Aorta (tissue), 5 donors: ENCODE data around the gene HIVEP2. TPM values are rescaled to one million over a fixed set of nuclear protein-coding genes. Genes with fewer than 3 reads are reported as not detected.

ENCODE experiments used
- ATAC-seq: fragments of 200-7000 bp; cut with Tn5 transposase; one replicate; pipeline ENCODE4 v1.9.1; 2022; ENCODE audit warnings: moderate library complexity; ENCODE audit not compliant: low FRiP score
- DNase-seq, 2 donors: peaks; one replicate each; pipeline ENCODE4 v3.0.0-alpha.2; 2020
- H3K27ac ChIP-seq, 2 donors: one replicate each; pipeline ENCODE4 v1.5.1; 2013; ENCODE audit warnings: low read length in 2 of 2, mild to moderate bottlenecking in 2 of 2, moderate library complexity in 2 of 2, control low read depth in 1 of 2, inconsistent platforms in 1 of 2, low read depth in 1 of 2
- H3K27me3 ChIP-seq, 2 donors: one replicate each; pipeline ENCODE4 v1.6.1; 2013; ENCODE audit warnings: control low read depth in 1 of 2, low read length in 1 of 2, mild to moderate bottlenecking in 1 of 2, moderate library complexity in 1 of 2; ENCODE audit not compliant: insufficient read depth in 2 of 2, control insufficient read depth in 1 of 2
- H3K36me3 ChIP-seq, 2 donors: one replicate each; pipeline ENCODE4 v1.6.1; 2013; ENCODE audit warnings: control low read depth in 1 of 2, low read length in 1 of 2, mild to moderate bottlenecking in 1 of 2; ENCODE audit not compliant: insufficient read depth in 2 of 2, control insufficient read depth in 1 of 2
- H3K4me1 ChIP-seq, 2 donors: one replicate each; pipeline ENCODE4 v1.6.1; 2013; ENCODE audit warnings: low read length in 2 of 2, control low read depth in 1 of 2, mild to moderate bottlenecking in 1 of 2, moderate library complexity in 1 of 2; ENCODE audit not compliant: insufficient read depth in 2 of 2, control insufficient read depth in 1 of 2
- H3K4me3 ChIP-seq, 2 donors: one replicate each; pipeline ENCODE4 v1.5.1; 2013; ENCODE audit warnings: low read length in 2 of 2, control low read depth in 1 of 2, mild to moderate bottlenecking in 1 of 2
- H3K9me3 ChIP-seq: one replicate; pipeline ENCODE4 v1.6.1; 2013; ENCODE audit warnings: mild to moderate bottlenecking, low read length; ENCODE audit not compliant: control insufficient read depth
- WGBS, 2 donors: extraction: QIAGEN DNeasy Blood & Tissue Kit; methylation state at CpG; one replicate each; pipeline ENCODE4 v1.1.7; 2013; 5-methylcytosine and 5-hydroxymethylcytosine counted together
- intact Hi-C, 2 donors: fragments of 100-400 bp; cut with DNase I; formaldehyde crosslinking; loops; one replicate each; pipeline versions ENCODE4 v1.14.2 to v1.15.0; 2022
- polyA plus RNA-seq, 2 donors: library from polyadenylated mRNA; stranded (reverse); fragments of 200-250 nt; gene quantifications; one replicate each; pipeline ENCODE4 v1.2.3, GENCODE V29; 2013
- total RNA-seq, 2 donors: library from RNA; stranded (reverse); fragmentation: NEBNext Ultra II Directional; extraction: Animal tissue kit (Norgen Biotek cat#: 25700); gene quantifications; one replicate each; pipeline ENCODE4 v1.2.1, GENCODE V29; 2021
- donor health status: healthy with polysubstance abuse.
- donor health status: Bipolar disorder and iron deficiency.
- donor health status: DM: no; HTN: no; CAD: no.
- donor health status: DM: no; HTN: no; CAD: no.
- donor health status: DM: yes; HTN: yes; CAD: no.

The HIVEP2 gene
- total and polyA plus RNA-seq, 4 donors = 5.3 to 36.8 (median 20.4) TPM

DNA sequence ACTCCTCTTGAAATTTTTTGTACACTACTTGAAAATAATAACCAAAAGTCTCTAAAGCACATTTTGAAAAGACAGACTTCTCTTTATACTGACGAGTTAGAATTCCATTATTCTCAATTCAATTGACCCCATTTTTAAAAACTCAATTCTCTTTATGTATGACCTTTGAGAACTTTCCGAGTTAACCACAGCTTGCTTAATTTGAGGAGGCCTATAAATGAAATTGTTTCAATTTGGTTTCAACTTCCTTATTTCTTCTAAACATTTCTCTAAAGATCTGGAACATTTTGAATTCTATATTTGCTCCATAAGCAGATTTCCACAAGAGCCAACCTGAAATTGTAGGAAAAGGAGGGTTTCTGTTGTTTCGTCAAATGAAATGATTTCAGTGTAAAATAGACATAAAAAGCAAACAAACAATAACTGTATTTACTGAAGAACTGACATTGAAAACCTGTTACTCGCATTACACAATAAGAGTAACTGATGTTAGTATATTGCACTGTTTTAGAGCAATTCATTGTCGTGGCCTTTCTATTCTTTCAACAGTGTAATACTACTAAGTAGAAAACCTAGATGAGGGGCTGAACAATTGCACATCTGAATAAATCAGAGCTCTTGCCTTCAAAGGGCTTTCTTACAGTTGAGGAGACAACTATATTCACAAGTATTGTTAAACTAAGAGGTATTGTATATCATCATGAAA lies 223.6 kb downstream of the HIVEP2 start:
- 93 to 95% methylated on average over 5 of the region's 5 CpGs for WGBS, 2 donors
- no peak overlapping the region for H3K27ac ChIP-seq
- DNase-seq = no peak
- H3K27me3 ChIP-seq = no peaks in the 10 kb centered on the region
- H3K9me3 ChIP-seq = peaks cover 5% of the 10 kb centered on the region
- no peak overlapping the region for H3K4me3 ChIP-seq
- no peaks in the 10 kb centered on the region for H3K36me3 ChIP-seq
- no peak for ATAC-seq
- intact Hi-C loops = no loop called here
- no peaks in the 10 kb centered on the region for H3K4me1 ChIP-seq

DNA sequence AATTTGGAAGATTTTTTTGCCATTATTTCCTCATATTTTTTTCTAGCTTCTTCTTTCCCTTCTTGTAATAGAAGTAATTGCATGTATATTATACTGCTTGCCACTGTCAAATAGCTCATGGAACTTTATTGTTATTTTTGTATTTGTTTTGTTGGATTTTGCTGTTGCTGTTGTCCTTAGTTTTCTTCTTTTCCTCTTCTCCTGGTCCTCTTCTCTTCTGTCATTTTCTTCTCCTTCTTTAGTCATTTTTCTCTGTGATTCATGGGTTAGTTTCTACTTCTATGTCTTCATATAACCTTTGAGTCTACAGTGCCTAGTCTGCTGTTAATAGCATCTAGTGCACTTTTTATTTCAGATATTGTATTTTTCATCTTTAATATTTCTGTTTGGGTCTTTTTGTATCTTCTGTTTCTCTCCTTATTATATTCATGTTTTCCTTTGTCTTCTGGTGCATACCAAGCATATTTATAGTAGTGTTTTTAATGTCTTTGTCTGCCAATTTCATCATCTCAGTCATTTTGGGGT lies 226.2 kb downstream of the HIVEP2 start:
- Histone ChIP-seq H3K4me3 (no peak overlapping the region), H3K27ac (no peak overlapping the region), H3K9me3 (peaks cover 5% of the 10 kb centered on the region), H3K4me1 (no peaks in the 10 kb centered on the region), H3K36me3 (no peaks in the 10 kb centered on the region), H3K27me3 (no peaks in the 10 kb centered on the region)
- DNase-seq (no peak), ATAC-seq (no peak)
- intact Hi-C loops = no loop called here

DNA sequence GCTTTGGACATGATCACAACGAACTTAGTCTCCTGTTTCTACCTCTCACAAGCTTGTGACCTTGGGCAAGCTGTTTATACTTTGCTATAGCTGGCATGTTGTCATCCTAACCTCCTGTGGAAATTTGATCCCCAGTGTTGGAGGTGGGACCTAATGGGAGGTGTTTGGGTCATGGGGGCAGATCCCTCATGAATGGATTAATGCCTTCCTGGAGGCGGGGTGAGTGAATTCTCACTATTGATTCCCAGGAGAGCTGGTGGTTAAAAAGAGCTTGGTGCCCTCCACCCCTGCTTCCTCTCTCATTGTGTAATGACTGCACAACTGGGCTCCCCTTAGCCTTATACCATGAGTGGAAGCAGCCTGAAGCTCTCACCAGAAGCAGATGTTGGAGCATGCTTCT lies 228.9 kb downstream of the HIVEP2 start:
- Histone ChIP-seq H3K36me3 (no peaks in the 10 kb centered on the region), H3K27me3 (no peaks in the 10 kb centered on the region), H3K4me3 (no peak overlapping the region), H3K9me3 (peaks cover 5% of the 10 kb centered on the region), H3K4me1 (no peaks in the 10 kb centered on the region), H3K27ac (no peak overlapping the region)
- WGBS, 2 donors = 41 to 50% methylated on average over 2 of the region's 2 CpGs
- no peak for DNase-seq
- no peak for ATAC-seq
- intact Hi-C loops = no loop called here

DNA sequence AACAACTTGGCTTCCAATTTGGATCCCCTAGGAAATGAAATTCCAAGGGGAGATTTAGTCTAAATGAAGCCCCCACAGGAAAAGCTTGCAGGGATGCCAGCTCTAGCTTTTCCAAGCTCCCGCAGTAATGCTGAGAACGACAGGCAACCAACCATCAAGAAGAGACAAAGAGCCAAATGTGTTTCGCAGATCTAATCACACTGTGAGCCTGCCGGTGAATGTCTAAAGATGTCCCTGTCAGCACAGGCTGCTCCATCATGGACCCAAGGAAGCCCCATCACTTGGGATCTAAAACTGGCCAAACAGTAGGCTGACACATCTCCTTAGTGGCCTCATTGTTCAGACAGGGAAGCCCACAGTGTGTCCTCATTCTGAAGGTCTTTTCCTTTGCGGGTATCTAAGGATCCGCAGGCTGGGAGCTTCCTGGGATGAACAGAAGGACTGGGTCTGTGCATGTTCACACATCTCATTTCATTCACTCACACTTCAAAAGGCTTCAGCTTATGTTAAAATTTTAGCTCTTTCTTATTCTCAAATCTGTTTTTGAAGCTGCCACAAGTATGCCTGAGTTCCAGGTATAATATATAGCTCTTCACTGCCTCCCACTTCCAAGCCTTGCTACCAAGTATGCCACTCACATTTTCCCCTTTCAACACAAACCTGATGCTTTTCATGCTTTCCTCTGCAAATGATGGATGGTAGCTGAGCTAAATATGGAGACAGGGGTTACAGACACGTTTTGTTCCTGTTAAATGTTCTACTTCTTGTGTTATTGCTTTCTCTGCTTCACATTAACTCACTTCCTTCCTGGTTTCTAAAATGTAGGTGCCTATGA lies 229.8 kb downstream of the HIVEP2 start:
- no peak for DNase-seq
- Histone ChIP-seq H3K27me3 (no peaks in the 10 kb centered on the region), H3K4me3 (no peak overlapping the region), H3K9me3 (peaks cover 5% of the 10 kb centered on the region), H3K27ac (no peak overlapping the region), H3K4me1 (no peaks in the 10 kb centered on the region), H3K36me3 (no peaks in the 10 kb centered on the region)
- 50 to 62% methylated on average over 7 of the region's 7 CpGs for WGBS, 2 donors
- no peak for ATAC-seq
- intact Hi-C loops = no loop called here

DNA sequence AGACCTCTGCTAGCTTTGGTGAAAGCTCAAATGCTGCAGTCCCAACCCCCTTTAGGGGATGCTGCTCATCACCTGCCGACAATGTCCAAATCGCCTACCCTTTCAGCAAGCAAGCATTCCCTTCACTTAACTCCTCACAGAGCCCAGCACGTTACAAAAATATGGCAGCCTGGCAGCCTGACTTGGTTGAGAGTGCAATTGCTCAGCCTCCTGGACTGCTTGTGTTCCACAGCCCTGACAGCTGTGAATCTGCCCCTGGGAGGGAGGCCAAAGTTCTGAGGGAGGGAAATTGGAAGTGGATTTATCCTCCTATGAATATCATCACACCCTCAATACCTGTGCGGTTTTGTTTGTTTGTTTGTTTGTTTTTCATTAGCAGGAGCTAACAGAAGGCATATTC lies 231.0 kb downstream of the HIVEP2 start:
- ATAC-seq (no peak), DNase-seq (no peak)
- H3K27ac ChIP-seq = no peak overlapping the region
- H3K9me3 ChIP-seq = peaks cover 2% of the 10 kb centered on the region
- H3K4me3 ChIP-seq = no peak overlapping the region
- WGBS, 2 donors = 88% methylated on average over 4 of the region's 4 CpGs
- intact Hi-C loops = no loop called here
- no peaks in the 10 kb centered on the region for H3K4me1 ChIP-seq
- no peaks in the 10 kb centered on the region for H3K27me3 ChIP-seq
- H3K36me3 ChIP-seq = no peaks in the 10 kb centered on the region

DNA sequence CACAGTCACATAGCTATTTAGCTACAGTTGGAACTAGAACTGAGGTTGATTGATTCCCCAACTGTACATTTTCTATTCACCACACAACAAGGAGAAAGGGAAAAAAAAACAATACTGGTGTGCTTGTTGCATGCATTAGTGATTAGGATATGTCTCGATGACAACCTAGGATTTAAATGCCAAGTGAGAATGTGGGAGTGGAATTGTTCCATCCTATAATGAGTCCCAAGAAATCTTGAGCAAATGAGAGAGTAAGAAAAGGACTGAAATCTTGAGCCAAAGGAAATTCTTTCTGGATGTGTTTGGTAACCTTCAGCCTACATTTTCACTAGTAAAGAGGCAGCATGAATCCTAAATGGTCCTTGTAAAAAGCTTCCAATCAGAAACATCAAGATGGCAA lies 232.7 kb downstream of the HIVEP2 start:
- Histone ChIP-seq H3K27ac (no peak overlapping the region), H3K4me1 (no peaks in the 10 kb centered on the region), H3K4me3 (no peak overlapping the region), H3K27me3 (no peaks in the 10 kb centered on the region), H3K9me3 (no peaks in the 10 kb centered on the region), H3K36me3 (no peaks in the 10 kb centered on the region)
- intact Hi-C loops = no loop called here
- DNase-seq (no peak), ATAC-seq (no peak)
- WGBS, 2 donors = 65 to 83% methylated on average over 1 of the region's 1 CpG

DNA sequence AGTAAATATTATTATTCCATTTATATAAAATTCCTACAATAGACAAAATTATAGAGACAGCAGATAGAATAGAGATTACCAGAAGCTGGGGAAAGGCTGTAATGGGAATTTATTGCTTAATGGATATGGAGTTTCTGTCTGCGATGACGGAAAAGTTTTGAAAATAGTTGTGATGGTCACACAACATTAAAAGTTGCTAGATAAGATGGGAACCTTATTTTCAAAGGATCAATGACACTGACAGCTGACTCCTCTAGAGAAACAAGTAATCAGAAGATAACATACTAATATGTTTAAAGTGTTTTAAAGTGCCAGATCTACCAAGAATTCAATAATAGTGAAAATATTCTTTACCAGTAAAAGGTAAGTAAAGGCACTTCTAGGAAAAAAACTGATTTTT lies 236.3 kb downstream of the HIVEP2 start:
- ATAC-seq = no peak
- intact Hi-C loops = no loop called here
- H3K27me3 ChIP-seq = no peaks in the 10 kb centered on the region
- H3K27ac ChIP-seq = no peak overlapping the region
- no peaks in the 10 kb centered on the region for H3K36me3 ChIP-seq
- no peak for DNase-seq
- no peaks in the 10 kb centered on the region for H3K4me1 ChIP-seq
- H3K9me3 ChIP-seq = no peaks in the 10 kb centered on the region
- no peak overlapping the region for H3K4me3 ChIP-seq
- 90 to 96% methylated on average over 2 of the region's 2 CpGs for WGBS, 2 donors

DNA sequence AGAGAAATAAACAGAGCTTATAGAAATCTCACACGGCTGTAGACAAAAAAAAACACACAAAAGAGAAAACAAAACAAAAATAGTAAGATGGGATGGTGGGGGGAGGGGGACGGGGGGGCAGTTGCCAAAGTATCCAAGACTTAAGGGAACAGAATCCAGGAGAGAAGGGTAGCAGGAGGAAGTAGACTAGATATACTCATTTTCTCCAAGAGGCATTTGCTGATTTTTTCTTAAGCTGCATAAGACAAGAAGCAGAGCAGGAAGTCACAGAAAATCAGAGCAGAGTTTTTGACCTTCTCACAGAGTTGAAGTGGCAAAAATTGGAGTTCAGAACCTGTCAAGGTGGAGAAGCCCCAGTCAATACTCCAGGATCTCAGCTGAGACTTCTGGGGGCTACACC lies 237.7 kb downstream of the HIVEP2 start:
- no peak overlapping the region for H3K4me3 ChIP-seq
- 31 to 46% methylated on average over 2 of the region's 2 CpGs for WGBS, 2 donors
- no peak for DNase-seq
- H3K27ac ChIP-seq = no peak overlapping the region
- no peaks in the 10 kb centered on the region for H3K27me3 ChIP-seq
- H3K9me3 ChIP-seq = no peaks in the 10 kb centered on the region
- no peaks in the 10 kb centered on the region for H3K4me1 ChIP-seq
- ATAC-seq = no peak
- intact Hi-C loops = no loop called here
- H3K36me3 ChIP-seq = no peaks in the 10 kb centered on the region

DNA sequence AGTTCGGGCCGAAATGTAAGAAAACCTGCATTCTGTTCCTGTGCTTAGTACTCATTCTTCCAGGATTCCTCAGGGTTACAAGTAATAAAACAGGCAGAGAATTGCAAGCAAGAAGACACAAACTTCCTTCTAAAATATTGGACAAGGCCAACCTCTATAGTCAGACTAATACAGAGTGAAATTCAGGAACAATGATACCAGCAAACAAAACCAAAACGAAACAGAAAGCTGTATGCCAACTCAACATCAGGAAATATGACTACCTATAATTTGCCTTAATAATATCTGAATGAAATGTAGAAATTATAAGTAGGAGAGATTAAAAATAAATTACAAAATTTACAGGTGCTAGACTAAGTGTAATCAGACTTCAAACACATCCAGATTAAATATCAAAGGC lies 238.8 kb downstream of the HIVEP2 start:
- Histone ChIP-seq H3K4me1 (no peaks in the 10 kb centered on the region), H3K27ac (no peak overlapping the region), H3K27me3 (no peaks in the 10 kb centered on the region), H3K4me3 (no peak overlapping the region), H3K9me3 (no peaks in the 10 kb centered on the region), H3K36me3 (no peaks in the 10 kb centered on the region)
- 85 to 86% methylated on average over 3 of the region's 3 CpGs for WGBS, 2 donors
- no peak for ATAC-seq
- no peak for DNase-seq
- intact Hi-C loops = no loop called here
